Measurements from ENCODE around the gene KLHL3.

The KLHL3 gene

DNA sequence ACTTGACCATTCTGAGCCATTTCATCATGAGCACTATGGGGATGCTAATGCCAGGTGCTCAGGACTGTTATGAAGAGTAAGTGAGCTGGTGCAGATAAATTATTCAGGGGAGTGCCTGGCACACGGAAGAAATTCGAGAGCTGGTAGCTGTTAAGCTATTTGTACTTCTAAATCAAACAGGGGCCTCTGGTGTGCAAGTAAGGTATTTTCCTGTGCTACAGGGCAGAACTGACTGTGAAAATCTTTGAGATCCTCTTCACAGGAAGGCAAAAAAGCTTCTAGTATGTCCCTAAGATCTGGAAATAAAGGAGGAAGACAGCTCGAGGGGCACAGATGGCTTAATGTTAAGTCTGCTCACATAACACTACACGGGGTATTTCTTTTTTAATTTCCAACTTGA, 130.5 kb downstream of the KLHL3 start:
- DNase-seq = no peak

DNA sequence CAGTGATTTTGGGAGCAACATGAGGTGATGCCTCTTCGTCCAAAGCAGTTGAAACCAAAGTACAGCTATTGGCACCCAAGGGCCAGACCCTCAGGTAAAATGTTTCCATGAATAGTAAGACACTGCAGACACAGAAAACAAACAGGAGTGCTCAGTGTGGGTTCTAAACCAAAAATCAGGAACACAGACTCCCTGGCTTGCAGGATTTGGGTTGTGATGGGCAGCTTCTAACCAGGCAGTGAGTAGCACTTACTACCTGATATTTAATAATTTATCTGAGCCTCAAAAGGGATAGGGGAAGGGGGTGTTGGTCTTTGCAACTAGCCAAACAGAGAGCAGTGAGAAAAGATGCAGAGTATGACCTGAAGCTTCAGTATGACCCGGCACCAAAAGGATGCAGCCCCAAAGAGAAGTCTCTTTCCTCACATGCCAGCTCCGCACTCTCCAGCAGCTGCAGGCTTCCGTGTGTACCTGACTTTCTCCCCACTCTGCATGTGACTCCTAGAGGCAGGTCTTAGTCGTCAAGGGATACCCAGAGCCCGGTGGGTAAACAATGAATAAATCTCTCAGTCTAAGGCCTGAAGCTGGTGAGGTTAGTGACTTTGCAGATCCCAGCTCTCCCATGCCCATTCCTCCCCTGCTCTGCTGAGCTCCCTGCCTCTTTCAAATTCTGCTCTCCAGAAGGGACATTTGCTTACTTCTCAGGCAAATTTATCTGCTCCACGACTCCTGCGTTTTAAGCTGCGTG, 131.4 kb downstream of the KLHL3 start:
- no peak for DNase-seq

DNA sequence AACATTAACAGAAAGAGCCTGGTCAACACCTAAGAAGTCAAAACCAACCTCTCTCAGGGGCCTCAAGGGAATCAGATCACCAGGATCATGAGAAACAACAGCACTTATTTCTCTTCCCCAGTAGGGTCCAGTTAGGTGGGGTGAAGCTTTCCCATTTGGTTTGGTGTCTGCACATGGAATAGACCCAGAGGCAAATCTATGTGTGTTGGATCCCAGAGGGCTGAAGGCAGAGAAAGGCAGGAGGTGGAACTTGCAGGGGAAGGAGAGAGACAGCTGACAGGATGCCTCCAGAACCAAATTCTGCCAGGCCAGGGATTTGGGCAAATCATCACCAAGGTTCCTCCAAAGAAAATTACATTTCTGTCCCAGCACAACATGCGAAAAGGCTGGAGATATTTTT, 132.0 kb downstream of the KLHL3 start:
- DNase-seq = no peak

DNA sequence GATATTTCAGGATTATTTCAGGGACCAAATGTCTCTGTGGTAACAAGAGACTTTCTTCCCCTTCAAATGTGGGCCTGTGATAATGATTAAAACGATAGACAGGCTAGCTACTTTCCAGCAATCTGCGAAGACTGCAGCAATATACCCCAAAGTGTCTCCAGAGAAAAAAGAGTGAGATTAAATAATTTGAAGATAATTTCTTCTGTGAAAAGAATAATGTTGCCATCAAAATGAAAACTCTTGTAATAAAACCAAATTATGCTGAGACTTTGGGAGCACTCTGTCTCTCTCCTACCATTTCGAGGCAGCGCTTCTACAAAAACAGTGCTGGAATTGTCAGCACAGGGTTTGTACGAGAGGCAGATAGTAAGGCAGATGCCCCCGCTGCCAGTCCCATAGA, 132.5 kb downstream of the KLHL3 start:
- no peak for DNase-seq

DNA sequence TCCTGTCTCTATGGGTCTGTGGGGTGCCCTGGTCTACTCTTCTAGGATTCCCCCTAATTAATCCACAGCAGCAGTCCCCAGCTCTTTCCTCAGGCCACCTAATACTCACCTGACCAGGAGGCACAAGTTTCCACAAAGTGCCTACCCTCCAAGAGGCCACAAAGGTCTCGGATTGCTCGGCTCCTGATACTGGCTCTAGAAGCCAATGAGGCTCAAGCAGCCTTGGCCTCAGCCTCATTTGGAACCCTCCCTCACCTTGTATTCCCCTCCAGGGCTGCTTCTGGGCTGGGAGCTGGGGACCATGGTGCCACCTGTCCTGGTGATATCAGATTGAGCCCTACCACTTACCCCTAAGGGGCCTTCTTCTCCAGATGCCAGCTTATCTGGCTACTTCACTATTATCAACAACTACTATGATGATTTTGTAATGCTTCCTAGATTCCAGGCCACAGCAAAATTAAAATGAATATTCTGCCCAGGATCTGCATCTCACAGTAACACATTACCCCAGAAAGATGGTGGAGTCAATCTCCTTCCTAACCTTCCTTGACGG, 133.1 kb downstream of the KLHL3 start:
- DNase-seq = no peak

DNA sequence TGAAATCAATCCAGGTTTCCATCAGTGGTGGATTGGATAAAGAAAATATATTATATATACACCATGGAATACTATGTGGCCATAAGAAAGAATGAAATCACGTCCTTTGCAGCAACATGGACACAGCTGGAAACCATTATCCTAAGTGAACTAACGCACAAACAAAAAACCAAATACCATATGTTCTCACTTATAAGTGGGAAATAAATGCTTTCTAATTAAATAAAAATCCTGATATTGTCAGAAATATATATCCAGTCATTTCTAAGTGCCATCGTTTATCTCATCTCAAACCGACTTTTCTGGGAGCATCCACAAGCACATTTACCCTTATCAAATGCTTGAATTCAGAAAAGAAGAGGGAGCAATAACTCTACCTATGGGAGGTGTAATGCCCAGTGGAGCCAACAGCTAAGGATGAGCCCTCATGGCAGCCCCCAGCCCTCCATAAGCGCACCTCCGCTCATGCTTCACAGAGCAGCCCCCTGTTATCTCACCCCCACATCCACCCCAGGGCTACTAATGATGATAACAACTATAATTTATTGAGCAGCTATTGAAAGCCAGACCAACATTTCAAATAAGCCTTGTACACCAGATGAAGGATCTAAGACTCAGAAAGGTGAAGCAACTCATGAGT, 135.0 kb downstream of the KLHL3 start:
- DNase-seq = no peak

DNA sequence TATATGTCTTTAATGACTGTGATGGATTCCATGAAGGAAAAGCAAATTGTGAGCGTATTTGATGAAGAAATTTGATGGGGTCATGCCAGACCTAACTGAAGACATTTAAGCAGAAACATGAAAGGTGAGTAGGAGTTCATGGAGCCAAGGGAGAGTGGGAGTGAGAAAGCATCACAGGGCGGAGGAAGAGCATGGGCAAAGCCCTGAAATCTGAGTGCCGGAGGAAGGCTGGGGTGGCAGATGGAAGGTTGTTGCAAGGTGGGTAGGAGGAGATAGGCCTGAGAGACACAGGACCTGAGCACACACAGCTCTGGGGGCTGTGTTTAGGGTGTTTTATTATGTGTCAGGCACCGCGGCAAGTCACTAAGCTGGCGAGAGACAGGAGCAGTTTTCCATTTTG, 136.4 kb downstream of the KLHL3 start:
- no peak for DNase-seq

DNA sequence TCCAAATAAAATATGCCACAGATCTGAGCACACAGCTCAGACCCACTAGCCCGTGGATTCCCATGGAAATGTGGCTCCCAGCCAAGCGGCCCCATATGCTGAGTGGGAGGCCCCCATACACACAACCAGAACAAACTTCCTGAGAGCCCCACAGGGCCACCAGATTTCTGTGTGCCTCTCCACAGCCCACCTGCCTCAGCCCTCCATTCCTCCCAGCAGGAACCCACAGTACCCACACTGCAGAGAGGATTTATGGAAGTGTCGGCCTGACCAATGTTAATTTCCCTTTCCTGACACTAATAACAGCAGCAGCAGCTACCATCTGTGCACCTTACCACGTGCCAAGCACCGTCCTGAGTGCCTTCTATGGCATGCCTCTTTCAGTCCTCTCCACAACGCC, 137.5 kb downstream of the KLHL3 start:
- no peak for DNase-seq

DNA sequence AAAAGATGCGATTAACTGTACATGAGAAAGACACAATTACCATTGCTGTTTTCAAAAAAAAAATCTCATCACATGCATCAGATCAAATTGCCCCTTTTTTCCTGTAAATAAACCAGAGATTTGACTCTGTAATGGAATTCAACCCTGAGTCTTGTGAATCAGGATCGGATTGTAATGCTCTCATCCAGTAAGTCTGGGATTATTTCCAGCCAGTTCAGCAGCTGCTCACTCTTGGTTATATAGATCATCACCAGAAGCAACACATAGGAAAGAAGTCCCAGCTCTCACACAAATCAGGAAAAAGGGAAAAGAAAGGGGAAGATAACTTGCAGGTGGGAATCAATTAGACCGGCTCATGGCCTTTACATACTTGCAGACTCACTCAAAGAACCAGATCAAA, 138.9 kb downstream of the KLHL3 start:
- no peak for DNase-seq

DNA sequence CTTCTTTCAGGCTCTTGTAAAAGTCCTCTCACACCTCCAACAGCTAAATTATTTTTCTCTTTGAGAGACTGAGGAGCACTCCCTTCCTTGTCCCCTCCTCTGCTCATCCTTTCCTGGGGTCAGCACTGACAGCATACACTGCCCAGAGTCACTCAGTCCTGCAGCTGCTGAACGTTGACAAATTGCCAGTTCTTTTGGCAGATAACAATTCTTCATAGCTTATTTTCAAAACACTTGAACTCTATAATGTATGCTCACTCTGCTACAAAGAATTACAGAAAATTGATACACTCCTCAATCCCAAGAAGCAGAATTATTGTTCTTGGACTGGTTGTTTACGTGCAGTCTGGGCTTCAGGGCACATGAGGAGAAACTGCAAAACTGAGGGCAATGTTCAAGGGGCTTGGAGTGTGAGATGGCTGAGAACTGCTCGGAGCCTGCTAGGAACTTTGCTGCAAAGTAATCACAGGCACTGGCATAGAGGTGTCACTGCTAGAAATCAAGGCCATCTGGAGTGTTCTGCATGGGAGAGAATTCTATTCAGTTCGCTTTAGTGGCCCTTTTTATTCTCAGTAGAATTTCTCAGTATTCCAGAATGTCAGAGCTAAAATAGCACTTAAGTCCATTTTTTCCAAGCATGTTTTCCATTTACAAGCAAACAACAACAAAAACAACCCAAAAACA, 140.4 kb downstream of the KLHL3 start:
- DNase-seq = no peak

DNA sequence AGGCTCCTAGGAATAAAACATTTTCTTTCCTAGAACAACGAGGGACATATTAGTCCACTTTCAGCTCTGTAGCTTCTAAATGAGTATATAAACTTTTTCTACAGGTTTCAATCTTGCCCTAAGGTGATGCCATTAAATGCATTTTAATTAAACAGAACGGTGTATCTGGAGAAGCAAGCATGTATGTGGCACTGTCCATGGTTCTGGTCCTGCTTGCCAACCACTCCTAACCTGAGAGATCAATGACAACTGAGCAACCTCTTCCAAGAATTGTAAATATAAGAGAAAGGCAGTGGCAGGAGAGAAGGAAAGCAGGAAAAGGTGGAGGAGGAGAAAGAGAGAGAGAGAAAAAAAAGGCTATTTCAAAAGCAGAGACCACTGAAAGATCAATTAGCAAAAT, 141.2 kb downstream of the KLHL3 start:
- DNase-seq = no peak

DNA sequence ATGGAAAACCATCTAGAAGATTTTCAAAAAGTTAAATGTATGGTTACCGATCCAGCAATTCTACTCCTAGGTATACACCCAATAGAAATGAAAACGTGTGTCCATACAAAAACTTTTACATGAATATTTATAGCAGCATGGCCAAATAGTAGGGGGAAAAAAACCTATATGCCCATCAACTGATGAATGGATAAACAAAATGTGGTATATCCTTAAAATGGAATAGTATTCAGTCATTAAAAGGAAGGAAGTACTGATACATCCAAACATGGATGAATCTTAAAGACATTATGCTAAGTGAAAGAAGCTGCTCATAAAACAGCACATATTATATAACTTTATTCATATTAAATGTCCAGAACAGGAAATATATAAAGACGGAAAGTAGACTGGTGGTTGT, 143.6 kb downstream of the KLHL3 start:
- no peak for DNase-seq

DNA sequence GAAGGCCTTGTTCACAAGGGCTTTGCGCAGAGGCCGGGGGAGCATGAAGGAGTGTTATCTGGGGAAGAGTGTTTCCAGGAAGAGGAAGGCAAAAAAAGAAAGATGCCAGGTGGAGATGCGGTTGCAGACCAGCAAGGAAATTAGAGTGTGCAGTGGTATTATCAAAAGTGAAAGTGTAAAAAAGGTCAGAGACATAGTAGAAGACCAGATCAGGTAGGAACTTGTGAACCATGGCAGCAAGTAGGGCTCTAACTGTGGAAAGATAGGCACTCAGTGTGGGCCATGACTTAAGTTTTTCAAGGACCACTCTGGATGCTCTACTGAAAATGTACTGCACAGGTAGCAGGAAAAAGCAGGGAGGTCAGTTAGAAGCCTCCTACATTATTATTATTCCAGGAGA, 146.7 kb downstream of the KLHL3 start:
- no peak for DNase-seq

DNA sequence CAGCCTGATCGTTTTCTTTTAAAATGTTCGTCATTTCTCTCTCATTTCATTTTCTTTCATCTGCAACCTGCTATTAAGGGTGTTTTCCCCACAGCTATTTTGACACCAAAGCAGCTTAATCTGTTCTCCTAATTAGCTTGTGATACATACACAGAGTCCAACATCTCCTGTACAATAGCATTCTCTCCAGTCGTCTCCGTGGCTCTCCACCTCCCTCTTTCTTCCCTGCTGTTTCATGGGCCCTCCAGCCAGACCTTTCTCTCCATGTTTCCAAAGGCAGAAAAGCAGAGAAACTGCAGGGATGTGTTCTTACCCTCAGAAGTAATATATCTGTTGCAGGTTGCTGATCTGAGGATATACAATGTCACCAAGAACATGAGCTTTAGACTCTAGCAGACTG, 148.0 kb downstream of the KLHL3 start:
- DNase-seq = no peak

DNA sequence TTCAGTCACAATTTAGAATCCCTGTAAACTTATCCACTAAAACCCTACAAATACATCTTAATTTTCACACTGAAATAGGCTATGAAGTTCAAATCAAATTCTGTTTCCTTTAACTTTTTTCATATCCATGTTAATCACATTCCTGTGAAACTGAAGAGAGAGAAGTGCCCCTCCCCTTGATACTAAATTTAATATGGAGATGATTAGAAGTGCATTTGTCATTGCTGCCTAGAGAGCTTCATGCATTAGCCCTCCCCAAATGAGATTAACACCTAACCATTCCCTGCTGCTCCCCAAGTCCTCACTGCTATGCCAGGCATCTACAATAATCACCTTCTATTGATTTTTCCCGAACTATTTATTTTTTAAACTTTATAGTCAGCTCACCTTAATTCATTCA, 151.6 kb downstream of the KLHL3 start:
- DNase-seq = no peak

DNA sequence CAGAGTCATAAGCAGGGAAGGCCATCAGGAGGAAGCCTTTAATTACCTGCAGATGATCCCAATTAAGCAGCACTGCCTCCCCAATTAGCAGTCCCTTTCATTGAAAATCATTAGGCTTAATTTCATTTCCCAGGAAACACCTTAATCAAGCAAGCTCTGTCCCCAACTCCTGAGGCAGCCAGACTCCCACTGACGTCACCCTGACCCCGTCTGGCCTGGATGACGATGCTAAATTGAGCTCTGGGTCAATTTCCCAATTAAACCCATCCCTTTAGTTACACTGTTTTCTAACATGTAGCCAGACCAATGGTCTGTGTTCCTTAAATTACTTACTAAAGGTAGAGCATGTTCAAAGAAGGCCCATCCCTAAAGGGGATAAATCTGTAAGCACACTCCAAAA, 152.8 kb downstream of the KLHL3 start:
- no peak for DNase-seq

DNA sequence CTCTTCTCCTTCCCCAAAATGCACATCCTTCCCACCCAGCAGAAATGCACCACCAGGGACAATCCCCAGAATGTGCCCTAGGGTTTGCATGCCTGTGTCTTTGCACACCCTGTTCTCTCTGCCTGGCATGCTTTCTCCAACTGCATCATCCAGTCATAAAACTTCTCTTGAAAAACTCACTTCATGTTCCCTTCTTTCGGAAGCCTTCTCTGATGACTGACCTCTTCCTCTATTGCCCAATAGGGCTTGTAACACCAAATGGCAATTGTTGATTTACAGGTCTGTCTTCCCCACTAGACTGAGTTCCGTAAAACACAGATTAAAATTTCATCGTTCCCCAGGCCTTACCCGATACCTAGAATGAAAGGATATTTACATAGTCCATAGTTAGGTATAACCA, 153.7 kb downstream of the KLHL3 start:
- no peak for DNase-seq

DNA sequence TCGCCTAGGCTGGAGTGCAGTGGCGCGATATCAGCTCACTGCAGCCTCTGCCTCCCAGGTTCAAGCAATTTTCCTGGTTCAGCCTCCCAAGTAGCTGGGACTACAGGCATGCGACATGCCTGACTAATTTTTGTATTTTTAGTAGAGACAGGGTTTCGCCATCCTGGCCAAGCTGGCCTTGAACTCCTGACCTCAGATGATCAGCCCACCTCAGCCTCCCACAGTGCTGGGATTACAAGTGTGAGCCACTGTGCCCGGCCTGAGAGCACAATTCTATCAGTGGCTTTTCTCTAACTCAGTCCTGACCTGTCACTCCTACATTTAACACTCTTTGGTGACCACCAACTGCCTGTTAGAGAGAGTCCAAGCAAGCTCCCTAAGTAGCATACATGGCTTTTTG, 154.1 kb downstream of the KLHL3 start:
- no peak for DNase-seq

DNA sequence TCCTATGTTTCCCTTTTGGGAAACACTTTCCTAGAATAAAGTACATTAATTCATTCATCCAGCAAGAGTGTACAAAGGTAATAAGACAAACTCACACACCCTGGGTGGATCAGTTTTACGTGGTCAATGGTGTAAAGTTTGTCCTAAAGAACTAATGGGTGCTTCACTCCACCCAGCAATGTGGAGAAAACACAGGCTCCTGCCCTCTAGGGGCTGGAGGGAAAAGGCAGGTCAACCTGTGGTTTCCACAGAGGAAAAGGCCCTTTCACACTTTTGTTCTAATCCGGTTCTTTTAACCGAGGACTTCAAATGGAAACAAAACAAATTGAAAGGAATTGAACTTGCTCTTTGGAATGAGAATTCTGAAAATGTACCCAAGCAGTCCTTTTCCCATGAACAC, 155.9 kb downstream of the KLHL3 start:
- DNase-seq = no peak

DNA sequence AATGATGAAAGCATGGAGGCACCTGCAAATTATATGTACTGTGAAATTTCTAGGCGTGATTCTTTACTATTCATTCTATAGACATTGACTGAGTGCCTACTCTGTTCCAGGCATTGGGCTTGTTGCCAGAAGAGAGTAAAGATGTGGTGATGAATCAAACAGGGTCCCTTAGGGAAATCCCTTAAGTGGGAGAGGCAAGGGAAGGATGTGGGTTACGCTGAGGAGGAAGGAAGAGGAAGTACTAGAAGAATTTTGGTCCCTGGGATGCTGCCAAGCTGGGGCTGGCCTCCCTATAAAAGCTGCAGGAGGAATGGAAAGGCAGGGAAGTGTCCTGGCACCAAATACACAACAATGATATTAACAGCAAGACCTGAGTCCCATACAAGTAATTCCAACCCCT, 160.0 kb downstream of the KLHL3 start:
- no peak for DNase-seq

DNA sequence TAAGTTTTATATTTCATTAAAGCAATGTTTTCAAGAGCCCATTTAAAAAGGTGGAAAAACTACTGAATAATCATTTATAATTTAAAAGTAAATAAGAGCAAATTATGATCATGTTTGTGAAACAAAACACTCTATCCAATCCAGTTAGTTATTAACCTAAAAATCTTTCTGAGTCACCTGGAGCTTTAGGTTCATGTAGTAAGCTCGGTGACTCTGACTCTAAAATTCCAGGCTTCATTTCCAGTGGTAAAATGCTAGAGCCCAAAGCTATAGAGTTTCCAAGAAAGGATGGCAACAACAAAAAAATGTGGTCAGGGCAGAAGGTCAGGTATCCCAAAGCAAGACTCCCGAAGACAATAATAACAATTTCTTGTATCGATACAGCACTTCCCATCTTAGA, 160.7 kb downstream of the KLHL3 start:
- DNase-seq = no peak

DNA sequence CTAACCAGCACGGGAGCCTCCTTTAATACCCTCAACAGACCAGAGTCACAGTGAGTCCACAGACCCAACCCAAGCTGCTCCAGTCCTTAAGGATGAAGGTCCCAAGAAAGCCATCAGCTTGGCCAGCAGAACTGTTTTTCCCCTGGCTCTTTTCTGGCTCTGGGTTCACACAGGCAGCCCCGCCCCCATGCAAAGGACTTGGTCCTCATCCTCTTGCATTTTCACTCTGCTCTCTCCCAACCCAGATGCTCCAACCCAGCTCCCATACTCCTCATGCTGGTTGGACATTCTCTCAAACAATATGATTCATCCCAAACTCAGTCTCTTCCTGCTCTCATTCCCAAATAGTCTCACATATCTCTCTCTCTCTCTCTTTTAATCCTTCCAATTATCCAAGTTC, 162.5 kb downstream of the KLHL3 start:
- no peak for DNase-seq

DNA sequence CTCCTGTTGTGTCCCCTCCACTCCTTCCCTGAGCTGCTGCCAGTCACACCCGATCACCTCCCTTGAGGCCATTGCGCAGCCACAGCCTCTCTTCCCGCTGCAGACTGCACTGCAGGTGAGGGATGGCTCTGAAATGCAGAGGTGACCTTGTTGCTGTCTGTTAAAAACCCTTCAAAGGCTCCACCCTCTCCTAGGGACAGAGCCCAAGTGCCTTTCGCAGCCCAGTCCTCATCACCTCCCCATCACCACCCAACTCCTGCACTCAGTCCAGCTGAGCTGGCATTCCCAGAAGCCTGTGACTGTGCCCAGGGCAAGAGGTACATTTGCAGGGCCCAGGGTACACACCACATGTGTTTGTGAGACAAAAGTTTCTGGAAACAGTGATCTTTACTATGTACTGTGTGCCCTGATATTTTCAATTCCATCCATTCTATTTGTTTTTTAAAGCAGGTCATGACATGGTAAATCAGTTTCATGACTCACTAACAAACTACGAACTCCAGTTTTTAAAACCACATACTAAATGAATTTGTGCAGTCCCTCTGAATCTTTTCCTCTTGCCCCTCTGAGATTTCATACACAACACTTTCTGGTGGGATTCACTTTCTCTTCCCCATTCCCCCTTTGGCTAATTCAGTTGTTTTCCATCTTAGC, 163.7 kb downstream of the KLHL3 start:
- DNase-seq = no peak

DNA sequence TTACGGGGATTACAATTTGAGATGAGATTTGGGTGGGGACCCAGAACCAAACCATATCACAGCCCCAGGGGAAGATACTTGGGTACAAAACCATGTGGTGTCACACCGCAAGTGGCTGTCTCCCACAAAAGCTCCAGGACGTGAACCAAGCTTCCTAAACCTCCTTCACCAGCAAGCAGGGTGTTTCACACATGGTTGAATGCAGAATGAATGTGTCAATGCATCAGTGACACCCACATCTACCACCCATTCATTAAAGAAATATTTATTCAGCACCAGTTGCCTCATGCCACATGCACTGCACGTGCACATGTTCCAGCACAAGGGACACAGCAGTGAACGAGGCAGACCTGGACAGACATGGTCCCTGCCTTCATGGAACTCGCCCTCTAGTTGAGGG, 165.8 kb downstream of the KLHL3 start:
- DNase-seq = no peak
